OCI-LY3 (cell line): ENCODE results near the gene C5orf47.

Experiments used
- H2AFZ ChIP-seq: fragments of 200-600, 300-600 bp; shearing (Covaris generic); 2 replicates; pipeline ENCODE4 v1.6.0; 2014; ENCODE audit warnings: antibody characterized with exemption, low read depth, low read length
- H3K27ac ChIP-seq: fragments of 200-600, 300-600 bp; sonication (generic); 2 replicates; pipeline ENCODE4 v1.5.1; 2014; ENCODE audit warnings: mild to moderate bottlenecking, low read length, moderate library complexity, mixed read lengths
- H3K27me3 ChIP-seq: fragments of 200-600, 300-600 bp; sonication (generic); 2 replicates; pipeline ENCODE4 v1.6.1; 2014; ENCODE audit warnings: low read depth, low read length, mixed read lengths
- H3K36me3 ChIP-seq: fragments of 200-600, 300-600 bp; sonication (generic); replicated peaks from 2 replicates; pipeline ENCODE3; 2014; ENCODE audit warnings: low read depth, low read length, mixed read lengths
- H3K4me1 ChIP-seq: fragments of 300-600, 200-600 bp; sonication (generic); 2 replicates; pipeline ENCODE4 v1.6.1; 2014; ENCODE audit warnings: low read length, mixed read lengths
- H3K4me2 ChIP-seq: fragments of 200-600, 300-600 bp; sonication (generic); 2 replicates; pipeline ENCODE4 v1.6.1; 2014; ENCODE audit warnings: low read length, mixed read lengths
- H3K4me3 ChIP-seq: fragments of 300-600, 200-600 bp; sonication (generic); 2 replicates; pipeline ENCODE4 v1.5.1; 2014; ENCODE audit warnings: antibody characterized with exemption, mild to moderate bottlenecking, low read length, moderate library complexity
- H3K79me2 ChIP-seq: fragments of 300-600, 200-600 bp; shearing (Covaris generic); 2 replicates; pipeline ENCODE4 v1.6.1; 2014; ENCODE audit warnings: mild to moderate bottlenecking, low read length, mixed read lengths
- H3K9ac ChIP-seq: fragments of 300-600, 200-600 bp; shearing (Covaris generic); 2 replicates; pipeline ENCODE4 v1.6.0; 2014; ENCODE audit warnings: mild to moderate bottlenecking, low read length, moderate library complexity
- H3K9me3 ChIP-seq: fragments of 200-600, 300-600 bp; shearing (Covaris generic); 2 replicates; pipeline ENCODE4 v1.6.1; 2014; ENCODE audit warnings: low read length, mixed read lengths; ENCODE audit not compliant: insufficient read depth
- H4K20me1 ChIP-seq: fragments of 200-600, 300-600 bp; sonication (generic); 2 replicates; pipeline ENCODE4 v1.6.1; 2016; ENCODE audit warnings: low read length, mixed read lengths; ENCODE audit not compliant: insufficient read depth
- EZH2phosphoT487 ChIP-seq: fragments of 200-600 bp; shearing (Covaris generic); IDR thresholded peaks from 2 replicates; pipeline ENCODE4 v1.6.1; 2018; ENCODE audit warnings: antibody characterized with exemption, mixed run types, low read depth
- TF ChIP-seq, protein P1 (sequence below): fragments of 200-600, 300-600 bp; sonication (generic); IDR thresholded peaks from 2 replicates; pipeline ENCODE4 v1.5.1; 2014; ENCODE audit warnings: antibody characterized with exemption, low read length, low read depth

Gene C5orf47

DNA sequence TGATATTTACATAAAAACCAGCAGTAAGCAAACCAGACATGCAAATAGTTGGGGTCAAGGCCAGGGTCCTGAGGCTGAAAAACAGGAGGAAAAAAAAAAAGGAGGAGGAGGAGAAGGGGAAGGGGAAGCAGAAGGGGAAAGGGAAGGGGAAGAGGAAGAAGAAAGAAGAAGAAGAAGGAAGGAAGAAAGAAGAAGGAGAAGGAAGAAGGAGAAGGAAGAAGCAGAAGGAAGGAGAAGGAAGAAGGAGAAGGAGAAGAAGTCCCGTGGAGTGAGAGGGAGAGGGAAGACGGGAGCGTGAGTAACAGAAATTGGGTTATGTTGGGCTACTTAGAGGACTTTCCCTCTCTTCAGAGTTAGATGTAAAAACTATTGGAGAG lies 31.9 kb downstream of the C5orf47 start:
- Histone ChIP-seq H3K4me3 (no peak overlapping the region), H3K27ac (no peak overlapping the region), H4K20me1 (no peaks in the 10 kb centered on the region), H3K9ac (no peak overlapping the region), H3K9me3 (no peaks in the 10 kb centered on the region), H3K79me2 (no peaks in the 10 kb centered on the region), H2AFZ (no peak overlapping the region), H3K27me3 (peaks cover 38% of the 10 kb centered on the region), H3K36me3 (no peaks in the 10 kb centered on the region), H3K4me2 (no peak overlapping the region), H3K4me1 (no peaks in the 10 kb centered on the region)
- no peak for TF ChIP-seq EZH2phosphoT487
- TF ChIP-seq, protein P1, sequence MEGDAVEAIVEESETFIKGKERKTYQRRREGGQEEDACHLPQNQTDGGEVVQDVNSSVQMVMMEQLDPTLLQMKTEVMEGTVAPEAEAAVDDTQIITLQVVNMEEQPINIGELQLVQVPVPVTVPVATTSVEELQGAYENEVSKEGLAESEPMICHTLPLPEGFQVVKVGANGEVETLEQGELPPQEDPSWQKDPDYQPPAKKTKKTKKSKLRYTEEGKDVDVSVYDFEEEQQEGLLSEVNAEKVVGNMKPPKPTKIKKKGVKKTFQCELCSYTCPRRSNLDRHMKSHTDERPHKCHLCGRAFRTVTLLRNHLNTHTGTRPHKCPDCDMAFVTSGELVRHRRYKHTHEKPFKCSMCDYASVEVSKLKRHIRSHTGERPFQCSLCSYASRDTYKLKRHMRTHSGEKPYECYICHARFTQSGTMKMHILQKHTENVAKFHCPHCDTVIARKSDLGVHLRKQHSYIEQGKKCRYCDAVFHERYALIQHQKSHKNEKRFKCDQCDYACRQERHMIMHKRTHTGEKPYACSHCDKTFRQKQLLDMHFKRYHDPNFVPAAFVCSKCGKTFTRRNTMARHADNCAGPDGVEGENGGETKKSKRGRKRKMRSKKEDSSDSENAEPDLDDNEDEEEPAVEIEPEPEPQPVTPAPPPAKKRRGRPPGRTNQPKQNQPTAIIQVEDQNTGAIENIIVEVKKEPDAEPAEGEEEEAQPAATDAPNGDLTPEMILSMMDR = no peak

DNA sequence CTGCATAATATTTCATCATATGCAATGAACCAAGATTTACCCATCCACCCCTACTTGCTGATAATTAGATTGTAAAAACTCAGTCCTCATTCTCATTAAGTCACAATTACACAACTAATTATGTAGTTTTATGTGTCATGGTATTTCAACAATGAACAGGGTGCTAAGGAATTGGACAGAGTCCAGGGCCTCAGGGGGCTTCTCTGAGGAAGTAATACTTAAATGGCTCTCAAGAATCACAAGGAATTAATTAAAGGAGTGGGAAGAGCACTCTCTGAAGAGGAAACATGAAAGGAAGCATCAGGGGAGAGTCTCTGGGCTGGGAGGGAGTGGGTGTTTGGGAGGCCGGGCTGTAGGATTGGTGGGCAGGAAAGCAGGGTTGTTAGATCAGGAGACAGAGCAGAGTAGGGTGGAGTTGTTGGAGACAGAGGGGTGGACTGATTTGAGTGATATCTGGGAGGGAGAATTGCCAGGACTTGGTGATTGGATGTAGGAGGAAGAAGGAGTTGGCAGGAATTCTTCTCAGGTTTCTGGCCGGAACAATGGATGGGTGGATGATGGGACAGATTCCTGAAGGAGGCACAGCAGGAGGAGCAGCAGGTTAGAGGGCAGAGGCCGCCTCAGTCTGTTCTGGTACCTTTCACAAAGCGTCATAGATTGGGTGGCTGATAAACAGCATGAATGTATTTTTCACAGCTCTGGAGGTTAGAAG lies 33.6 kb downstream of the C5orf47 start:
- H3K36me3 ChIP-seq = no peaks in the 10 kb centered on the region
- no peaks in the 10 kb centered on the region for H3K4me1 ChIP-seq
- no peaks in the 10 kb centered on the region for H4K20me1 ChIP-seq
- H3K4me2 ChIP-seq = no peak overlapping the region
- H3K79me2 ChIP-seq = no peaks in the 10 kb centered on the region
- no peak overlapping the region for H3K27ac ChIP-seq
- H3K4me3 ChIP-seq = no peak overlapping the region
- no peak overlapping the region for H3K9ac ChIP-seq
- H2AFZ ChIP-seq = no peak overlapping the region
- H3K9me3 ChIP-seq = no peaks in the 10 kb centered on the region
- peaks cover 44% of the 10 kb centered on the region for H3K27me3 ChIP-seq
- TF ChIP-seq, protein P1 = no peak
- TF ChIP-seq EZH2phosphoT487 = no peak

DNA sequence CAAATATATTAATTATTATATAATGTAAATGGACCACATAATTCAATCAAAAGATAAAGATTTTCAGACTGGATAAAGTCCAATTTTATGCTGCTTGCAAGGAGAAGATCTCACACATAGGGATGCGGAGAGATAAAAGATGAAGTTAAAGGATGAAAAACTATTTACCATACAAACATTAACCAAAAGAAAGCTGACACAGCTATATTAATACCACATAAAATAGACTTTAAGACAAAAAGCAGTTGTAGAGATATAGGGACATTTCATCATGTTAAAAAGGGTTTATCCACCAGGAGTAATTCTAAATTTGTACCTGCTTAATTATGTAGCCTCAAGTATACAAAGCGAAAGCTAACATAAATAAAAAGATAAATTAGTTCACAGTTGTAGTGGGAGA lies 41.3 kb downstream of the C5orf47 start:
- no peak overlapping the region for H2AFZ ChIP-seq
- peaks cover 20% of the 10 kb centered on the region for H3K27me3 ChIP-seq
- no peaks in the 10 kb centered on the region for H4K20me1 ChIP-seq
- H3K4me3 ChIP-seq = no peak overlapping the region
- no peaks in the 10 kb centered on the region for H3K4me1 ChIP-seq
- no peak overlapping the region for H3K27ac ChIP-seq
- no peaks in the 10 kb centered on the region for H3K9me3 ChIP-seq
- H3K9ac ChIP-seq = no peak overlapping the region
- no peak overlapping the region for H3K4me2 ChIP-seq
- TF ChIP-seq, protein P1 = no peak
- TF ChIP-seq EZH2phosphoT487 = no peak
- no peaks in the 10 kb centered on the region for H3K36me3 ChIP-seq
- no peaks in the 10 kb centered on the region for H3K79me2 ChIP-seq

DNA sequence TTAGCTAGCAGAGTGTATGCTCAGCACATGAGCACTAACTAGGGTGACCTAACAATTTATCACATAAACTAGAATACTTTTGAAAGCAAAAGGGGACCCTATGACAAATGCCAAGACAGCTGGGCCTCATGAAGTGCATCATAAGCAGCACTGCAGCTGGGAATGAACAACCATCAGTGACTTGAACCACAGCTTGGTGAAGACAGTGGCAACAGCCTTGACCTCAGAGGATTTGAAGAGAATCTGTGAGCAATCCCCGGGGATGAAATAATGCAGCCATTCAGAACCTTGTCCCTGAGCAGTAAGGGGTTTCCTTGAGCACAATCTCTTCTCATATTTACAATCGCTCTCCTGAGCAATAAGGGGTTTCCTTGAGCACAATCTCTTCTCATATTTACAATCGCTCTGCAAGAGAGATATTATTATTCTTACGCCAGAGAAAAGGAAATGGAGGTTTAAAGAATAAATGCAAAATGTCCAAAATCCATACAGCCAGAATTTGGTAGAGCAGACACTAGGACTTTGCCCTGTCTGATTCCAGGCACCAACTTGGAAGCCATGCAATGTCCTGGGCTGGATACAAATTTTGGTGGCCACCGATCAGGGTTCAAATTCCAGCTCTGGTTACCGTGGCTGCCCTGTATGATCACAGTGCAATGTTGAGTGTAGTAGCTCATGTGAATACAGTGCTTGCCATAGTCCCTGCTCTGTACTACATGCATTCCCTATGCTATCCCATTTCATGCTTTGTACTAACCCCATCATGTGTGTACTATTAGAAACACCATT lies 55.7 kb downstream of the C5orf47 start:
- no peak overlapping the region for H2AFZ ChIP-seq
- H3K4me1 ChIP-seq = no peaks in the 10 kb centered on the region
- H3K79me2 ChIP-seq = no peaks in the 10 kb centered on the region
- TF ChIP-seq, protein P1 = no peak
- no peak for TF ChIP-seq EZH2phosphoT487
- H3K4me3 ChIP-seq = no peak overlapping the region
- H4K20me1 ChIP-seq = no peaks in the 10 kb centered on the region
- H3K36me3 ChIP-seq = no peaks in the 10 kb centered on the region
- peaks cover 10% of the 10 kb centered on the region; the same call in 1 of the 2 replicates for H3K27me3 ChIP-seq
- no peak overlapping the region for H3K4me2 ChIP-seq
- no peaks in the 10 kb centered on the region for H3K9me3 ChIP-seq
- no peak overlapping the region for H3K9ac ChIP-seq
- no peak overlapping the region for H3K27ac ChIP-seq
